NCI-H128 (cell line): ENCODE data around the gene RALGPS1.

Source experiments
- DNase-seq: peaks from one replicate; lab custom pipeline; 2025; ENCODE audit not compliant: unreplicated experiment; lab: John Stamatoyannopoulos, UW

Gene RALGPS1

DNA sequence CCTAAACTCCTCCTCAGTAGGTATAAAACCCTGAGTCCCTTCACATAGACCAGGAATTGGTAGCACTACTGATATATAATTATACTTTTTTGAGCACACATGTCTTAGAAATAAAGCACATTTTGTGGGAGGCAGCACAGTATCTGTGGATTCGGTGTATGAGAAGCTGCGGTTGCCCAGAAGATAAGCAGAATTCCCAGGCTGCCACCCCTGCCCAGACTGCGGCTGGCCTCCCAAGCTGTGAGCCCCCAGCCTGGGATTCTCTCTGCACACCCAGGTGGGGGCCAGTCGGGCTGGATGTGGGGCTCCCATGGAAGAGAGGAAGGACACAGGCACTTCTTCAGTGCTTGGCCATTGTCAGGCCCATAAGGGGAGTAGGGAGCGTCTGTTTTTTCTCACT is 233.4 kb downstream of the RALGPS1 start:
- no peak for DNase-seq

DNA sequence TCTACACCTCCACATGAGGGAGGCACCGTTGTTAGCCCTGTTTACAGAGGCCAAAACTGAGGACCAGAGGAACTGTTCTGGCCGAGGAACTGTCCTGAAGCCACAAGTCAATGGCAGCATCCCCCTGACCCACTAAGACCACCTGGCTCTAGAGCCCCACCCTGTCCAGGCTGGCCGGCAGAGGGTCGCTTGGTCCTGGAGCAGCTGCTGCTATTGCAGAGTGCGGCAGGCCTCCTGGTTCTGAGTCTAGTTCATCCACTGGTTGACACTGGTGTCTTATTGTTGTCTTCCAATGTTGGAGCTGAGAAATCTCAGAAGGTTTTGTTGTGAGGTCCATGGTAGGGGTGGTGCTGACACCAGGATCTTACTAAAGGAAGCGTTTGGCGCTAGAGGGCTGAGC is 234.4 kb downstream of the RALGPS1 start:
- no peak for DNase-seq

GRCh38 chr9:127149463-127150390 is 235.1 kb downstream of the RALGPS1 start:
- DNase-seq, result no peak

GRCh38 chr9:127153501-127153900 is 238.9 kb downstream of the RALGPS1 start:
- DNase-seq, result no peak

- DNase-seq, result no peak
These were observed 239.4 kb downstream of the RALGPS1 start for GRCh38 chr9:127154003-127154389.

DNA sequence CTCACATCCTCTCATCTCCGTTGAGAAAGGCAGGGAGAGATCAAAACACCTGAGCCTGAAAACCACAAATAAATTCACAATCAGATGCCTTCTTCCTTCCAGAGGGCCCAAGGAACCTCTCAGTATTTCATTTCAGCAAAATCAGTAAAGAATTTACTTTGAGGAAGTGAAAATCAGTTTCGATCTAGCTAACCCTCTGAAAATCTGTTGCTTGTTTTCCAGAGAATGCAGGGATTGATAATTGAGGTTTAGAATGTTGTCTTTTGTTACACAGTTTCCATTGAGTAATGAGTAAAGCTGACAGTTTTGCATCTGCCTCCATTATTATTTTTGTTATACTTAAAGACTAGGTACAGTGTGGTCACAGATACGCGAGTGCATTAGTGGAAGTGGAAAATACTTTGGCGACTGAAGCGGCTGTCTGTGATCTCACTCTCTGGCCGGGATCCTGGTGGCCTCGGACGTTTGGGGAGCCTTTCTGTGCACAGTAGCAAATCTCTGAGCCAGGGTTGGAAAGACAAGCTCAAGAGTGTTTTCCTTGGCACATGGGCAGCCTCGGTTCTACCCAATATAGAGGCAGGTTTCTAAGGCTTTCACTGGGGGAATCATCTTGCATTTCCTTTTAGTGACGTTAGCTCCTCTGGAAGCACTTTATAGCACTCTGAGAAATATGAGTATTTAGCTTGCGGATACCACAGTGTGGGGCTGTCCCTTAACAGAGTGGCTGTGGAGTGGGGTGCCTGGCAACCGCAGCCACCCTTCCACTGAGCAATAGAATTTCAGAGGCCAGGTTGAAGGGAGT is 240.0 kb downstream of the RALGPS1 start:
- no peak for DNase-seq

GRCh38 chr9:127155314-127155960 is 240.9 kb downstream of the RALGPS1 start:
- no peak for DNase-seq

- DNase-seq, result no peak
These were observed 244.3 kb downstream of the RALGPS1 start for GRCh38 chr9:127158786-127159324.

DNA sequence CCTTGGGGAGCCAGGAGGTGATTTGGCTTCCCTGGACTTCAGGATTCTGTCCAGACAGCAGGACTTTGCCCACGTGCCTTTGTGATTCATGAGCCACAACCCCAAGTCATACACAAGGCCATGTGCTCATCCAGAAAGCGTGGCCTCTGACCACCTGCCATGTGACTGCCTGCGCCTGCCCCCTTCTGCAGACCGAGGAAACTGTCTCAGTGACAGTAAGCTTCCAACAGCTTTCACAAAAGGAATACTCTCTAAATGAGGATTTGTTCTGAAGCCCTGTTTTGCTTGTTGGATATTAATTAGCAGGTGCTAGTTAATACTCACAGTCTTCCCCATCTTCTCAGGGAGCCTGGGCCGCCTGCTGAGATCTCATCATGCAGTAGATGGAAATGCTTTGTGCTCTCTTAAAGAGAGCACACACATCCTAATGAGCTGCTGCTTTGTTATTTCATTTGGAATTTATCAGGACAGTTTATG is 244.8 kb downstream of the RALGPS1 start:
- DNase-seq, result no peak

- no peak for DNase-seq
These were observed 245.5 kb downstream of the RALGPS1 start for GRCh38 chr9:127159949-127160610.

DNA sequence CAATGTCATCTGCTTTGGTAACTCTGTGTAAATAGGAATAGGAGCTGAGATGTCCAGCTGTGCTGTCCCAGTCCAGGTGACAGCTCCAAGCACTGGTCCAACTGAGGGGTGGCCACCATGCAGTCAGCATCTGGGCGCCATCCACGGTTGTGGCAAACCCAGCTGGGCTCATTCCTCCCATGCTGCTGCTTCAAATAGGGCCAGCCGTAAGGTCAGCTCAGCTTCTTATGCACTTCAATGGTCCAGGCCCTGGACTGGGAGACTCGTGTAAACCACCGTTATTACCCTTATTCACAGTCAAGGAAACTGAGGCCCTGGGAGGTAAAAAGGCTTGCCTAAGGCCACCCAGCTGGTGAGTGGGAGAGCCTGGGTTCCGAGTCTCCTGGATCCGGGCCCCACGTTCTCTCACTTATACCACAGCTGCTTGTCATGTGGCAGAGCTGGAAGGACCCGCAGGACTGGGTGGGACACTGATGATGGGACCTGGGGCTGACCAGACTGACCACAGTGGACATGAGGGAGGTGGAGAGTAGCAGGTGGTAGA is 246.6 kb downstream of the RALGPS1 start:
- DNase-seq, result no peak

DNA sequence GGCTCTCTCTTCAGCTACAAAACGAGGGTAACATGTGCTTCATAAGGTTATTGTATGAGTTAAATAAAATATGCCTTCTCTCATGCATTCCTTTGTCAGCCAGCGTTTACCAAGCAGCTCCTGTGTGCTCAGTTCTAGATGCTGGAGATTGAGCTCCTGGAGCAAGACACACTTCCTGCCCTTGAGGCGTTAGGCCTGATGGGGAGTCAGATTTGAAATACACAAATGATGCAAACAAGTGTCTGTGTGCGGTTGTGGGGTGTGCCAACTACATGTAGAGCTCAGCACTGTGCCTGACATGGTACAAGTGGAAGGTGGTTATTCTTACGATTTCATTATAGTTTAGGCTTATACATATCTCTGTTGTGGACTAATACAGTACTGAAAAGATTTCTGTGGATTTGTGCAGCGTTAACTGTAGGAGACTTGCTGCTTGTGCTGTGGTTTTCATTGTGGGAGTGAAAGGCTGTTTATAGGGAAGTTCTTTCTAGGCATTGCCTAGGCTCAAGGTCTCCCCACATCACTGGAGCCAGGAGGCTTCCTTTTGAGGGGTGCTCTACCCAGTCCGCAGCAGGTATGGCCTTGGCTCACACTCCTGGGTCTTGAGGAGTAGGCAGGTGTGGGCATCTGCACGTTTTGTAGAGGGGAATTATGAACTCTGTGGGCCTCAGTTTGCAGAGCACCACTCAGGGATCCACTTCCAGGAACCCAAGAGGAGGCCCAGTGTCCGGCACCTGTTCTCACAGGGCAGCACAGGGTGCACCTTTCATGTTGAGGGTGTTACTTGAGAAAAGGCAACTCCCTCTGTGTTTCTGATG is 247.7 kb downstream of the RALGPS1 start:
- no peak for DNase-seq

DNA sequence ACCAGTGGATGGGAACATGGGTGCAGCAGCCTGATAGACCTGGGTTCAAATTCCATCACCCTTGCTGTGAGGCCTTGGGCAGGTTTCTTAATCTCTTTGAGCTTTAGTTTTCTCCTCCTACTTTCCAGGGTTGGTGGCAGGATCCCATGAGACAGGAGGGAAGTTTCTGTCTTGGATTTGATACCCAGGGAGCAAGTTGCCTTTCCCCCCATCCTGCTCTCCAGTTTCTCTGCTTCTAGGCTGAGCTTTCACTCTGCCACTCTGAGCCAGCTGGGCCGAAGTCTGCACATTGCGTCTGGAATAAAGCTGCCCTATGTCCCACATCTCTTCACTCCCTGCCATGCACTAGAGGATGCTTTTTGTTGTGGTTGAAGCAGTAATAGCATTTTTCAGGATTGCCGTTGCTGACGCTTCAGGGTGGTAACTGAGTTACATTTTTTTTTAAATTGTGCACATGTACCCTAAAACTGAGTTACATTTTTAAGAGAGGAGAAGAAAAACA is 248.3 kb downstream of the RALGPS1 start:
- no peak for DNase-seq

DNA sequence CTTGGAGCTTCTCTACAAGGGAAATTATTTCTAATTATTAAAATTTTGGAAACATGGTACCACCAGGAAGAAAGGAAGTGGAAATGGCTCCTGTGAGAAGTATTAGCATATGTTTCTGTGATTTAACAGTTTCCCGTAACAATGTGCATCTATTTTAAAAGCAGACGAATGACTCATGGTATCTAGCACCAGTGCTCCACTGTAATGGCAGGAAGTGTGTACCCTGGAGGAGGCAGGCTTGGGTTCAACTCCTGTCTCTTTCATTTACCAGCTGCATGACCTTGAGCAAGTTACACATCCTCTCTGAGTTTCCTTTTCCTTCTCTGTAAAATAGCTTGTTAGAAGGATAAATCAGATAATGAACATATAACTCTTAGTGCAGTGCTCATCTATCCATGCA is 248.8 kb downstream of the RALGPS1 start:
- no peak for DNase-seq

GRCh38 chr9:127165116-127165515 is 250.5 kb downstream of the RALGPS1 start:
- no peak for DNase-seq

- DNase-seq, result no peak
These were observed 251.5 kb downstream of the RALGPS1 start for GRCh38 chr9:127166111-127166510.

GRCh38 chr9:127166651-127167524 is 252.3 kb downstream of the RALGPS1 start:
- no peak for DNase-seq

- no peak for DNase-seq
These were observed 253.2 kb downstream of the RALGPS1 start for GRCh38 chr9:127167560-127168326.
